Lower leg skin (tissue), 3 donors: ENCODE results near the gene BSPRY.

Experiments used
- CTCF ChIP-seq, 3 donors: fragments of 450-650 bp; IDR thresholded peaks; one replicate each; pipeline ENCODE4 v1.5.1; 2016; ENCODE audit warnings: antibody characterized with exemption in 3 of 3, mild to moderate bottlenecking in 3 of 3, moderate library complexity in 2 of 3
- POLR2A ChIP-seq, 2 donors: fragments of 450-650 bp; IDR thresholded peaks; one replicate each; pipeline ENCODE4 v1.6.1; 2016 to 2017; ENCODE audit warnings: antibody characterized with exemption in 2 of 2, mild to moderate bottlenecking in 1 of 2, moderate library complexity in 1 of 2

DNA sequence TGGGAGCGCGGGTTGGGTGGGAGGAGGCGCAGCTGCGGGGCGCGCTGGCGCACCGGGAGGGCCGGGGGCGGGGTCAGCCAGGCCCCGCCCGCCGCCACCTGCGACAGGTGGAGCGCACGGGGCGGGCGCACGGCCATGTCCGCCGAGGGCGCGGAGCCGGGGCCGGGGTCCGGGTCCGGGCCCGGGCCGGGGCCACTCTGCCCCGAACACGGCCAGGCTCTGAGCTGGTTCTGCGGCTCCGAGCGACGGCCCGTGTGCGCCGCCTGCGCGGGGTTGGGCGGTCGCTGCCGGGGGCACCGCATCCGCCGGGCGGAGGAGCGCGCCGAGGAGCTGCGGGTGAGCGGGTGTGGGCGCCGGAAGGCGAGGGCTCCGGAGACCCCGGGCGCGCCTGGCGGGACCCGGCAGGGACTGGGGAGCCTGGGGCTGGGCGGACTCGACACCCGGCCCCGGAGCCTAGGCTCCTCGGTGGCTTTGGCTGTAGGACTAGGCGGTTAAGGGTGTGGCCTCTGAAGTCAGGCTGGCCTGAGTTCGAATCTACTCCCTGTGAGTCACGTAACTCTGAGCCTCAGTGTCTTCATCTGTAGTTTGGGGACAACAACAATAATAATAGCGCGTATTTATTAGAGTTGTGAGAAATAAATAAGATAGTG lies at the start of gene BSPRY:
- TF ChIP-seq POLR2A (IDR thresholded peaks at IDR 0.05): no peak
- TF ChIP-seq CTCF (IDR thresholded peaks at IDR 0.05): no peak
